ENCODE measurements around the gene LIN9. TPM values are rescaled to one million over a fixed set of nuclear protein-coding genes. Genes with fewer than 3 reads are reported as not detected.
A peak's percentile ranks its signal among the peaks of the same experiment; 100 is the strongest.
"Not testable (repeated sequence)": the region's sequence is repeated elsewhere in the genome, so short reads cannot be mapped to it uniquely, and the experiment has no call there.

LIN9 gene
- total RNA-seq = 10 to 100 TPM; 11.3 to 13.2 TPM

GRCh38 chr1:226308723-226309397, at the start of gene LIN9:
Gene LIN9 (minus strand): TSS chr1:226309164. CDS start chr1:226309139, 25 bp downstream.
- Mint-ChIP-seq H3K9me3 (no peaks in the 10 kb centered on the region), H3K27me3 (ENCODE audit: low read depth) (peaks cover 28% of the 10 kb centered on the region), H3K36me3 (ENCODE audit: insufficient read depth in 2 of 2) (no peaks in the 10 kb centered on the region), H3K27ac (peak within 1 kb of the TSS; percentile 90), H3K4me1 (ENCODE audit: low read depth) (peaks cover 28% of the 10 kb centered on the region), H3K4me3 (peak within 1 kb of the TSS; percentile 90)
- ATAC-seq (replicated peaks in 1 of 2) (peak; percentile 89 to 91), DNase-seq (peak; percentile 94 to 96)

- Mint-ChIP-seq H3K27ac (no peak overlapping the region), H3K9me3 (no peaks in the 10 kb centered on the region), H3K4me1 (ENCODE audit: low read depth) (no peaks in the 10 kb centered on the region), H3K36me3 (ENCODE audit: insufficient read depth in 2 of 2) (peaks cover 0 to 9% of the 10 kb centered on the region in 2 donors), H3K27me3 (ENCODE audit: low read depth) (no peaks in the 10 kb centered on the region), H3K4me3 (no peak overlapping the region)
- ATAC-seq (replicated peaks in 1 of 2) (no peak), DNase-seq (no peak)
These were observed 48.5 kb upstream of the LIN9 start for GRCh38 chr1:226357416-226357815.

DNA sequence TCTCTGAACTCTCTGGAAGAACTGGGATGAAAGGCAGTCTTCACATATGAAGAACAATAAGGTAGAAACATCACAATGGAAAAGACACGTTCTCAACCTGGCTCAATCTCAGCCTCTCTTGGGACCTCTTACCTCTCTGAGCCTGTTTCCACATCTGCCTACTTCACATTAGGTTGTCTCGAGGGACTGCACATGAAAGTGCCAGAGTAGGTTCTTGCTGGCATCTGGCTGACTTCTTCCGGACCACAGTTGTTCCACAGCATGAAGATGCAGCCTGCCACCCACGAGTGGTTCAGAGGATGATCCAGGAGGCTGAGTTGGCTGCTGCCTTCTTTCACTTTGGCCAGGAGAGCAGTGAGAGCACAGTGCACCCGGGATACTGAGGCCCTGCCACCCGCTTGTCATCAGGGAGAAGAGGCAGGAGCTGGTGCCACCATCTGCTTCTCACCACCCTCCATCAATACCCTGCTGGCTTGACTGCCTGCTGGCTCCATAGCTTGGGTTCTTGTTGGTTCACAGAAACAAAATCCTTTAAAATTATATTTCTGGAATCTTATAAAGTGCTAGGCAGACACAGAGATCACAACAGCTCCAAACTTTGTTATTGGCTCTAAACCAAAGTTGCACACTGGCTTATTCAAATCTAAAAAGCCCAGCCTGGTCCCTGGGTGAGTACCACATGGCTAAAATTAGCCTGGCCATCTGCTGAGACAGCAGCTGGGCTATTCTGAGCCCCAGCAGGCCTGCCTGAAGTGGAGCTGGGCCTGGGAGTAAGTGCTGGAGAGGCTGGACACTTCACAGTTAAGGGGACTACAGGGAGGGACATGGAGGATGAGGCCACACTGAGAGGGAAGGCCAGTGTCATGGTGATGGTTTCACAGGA, 46.9 kb upstream of the LIN9 start:
- H3K9me3 Mint-ChIP-seq = no peaks in the 10 kb centered on the region
- H3K27ac Mint-ChIP-seq = peak overlapping the region; percentile 5
- H3K36me3 Mint-ChIP-seq (ENCODE audit: insufficient read depth in 2 of 2) = peaks cover 0 to 7% of the 10 kb centered on the region in 2 donors
- DNase-seq (no peak), ATAC-seq (replicated peaks in 1 of 2) (no peak)
- H3K4me3 Mint-ChIP-seq = no peak overlapping the region
- no peaks in the 10 kb centered on the region for H3K27me3 Mint-ChIP-seq (ENCODE audit: low read depth)
- H3K4me1 Mint-ChIP-seq (ENCODE audit: low read depth) = no peaks in the 10 kb centered on the region

- Mint-ChIP-seq H3K4me1 (ENCODE audit: low read depth) (no peaks in the 10 kb centered on the region), H3K27ac (no peak overlapping the region), H3K27me3 (ENCODE audit: low read depth) (no peaks in the 10 kb centered on the region), H3K36me3 (ENCODE audit: insufficient read depth in 2 of 2) (peaks cover 0 to 7% of the 10 kb centered on the region in 2 donors), H3K4me3 (no peak overlapping the region), H3K9me3 (no peaks in the 10 kb centered on the region)
- ATAC-seq (replicated peaks in 1 of 2) (no peak), DNase-seq (no peak)
These were observed 46.1 kb upstream of the LIN9 start for GRCh38 chr1:226355016-226355415.

GRCh38 chr1:226353698-226354525, 44.9 kb upstream of the LIN9 start:
- no peaks in the 10 kb centered on the region for H3K27me3 Mint-ChIP-seq (ENCODE audit: low read depth)

GRCh38 chr1:226351709-226352108, 42.7 kb upstream of the LIN9 start:
- Mint-ChIP-seq H3K4me1 (ENCODE audit: low read depth) (no peaks in the 10 kb centered on the region), H3K27ac (no peak overlapping the region), H3K9me3 (no peaks in the 10 kb centered on the region), H3K36me3 (ENCODE audit: insufficient read depth in 2 of 2) (no peaks in the 10 kb centered on the region), H3K27me3 (ENCODE audit: low read depth) (no peaks in the 10 kb centered on the region), H3K4me3 (no peak overlapping the region)
- DNase-seq = no peak
- ATAC-seq (replicated peaks in 1 of 2) = no peak

More at GRCh38 chr1:226353698-226354525, 44.9 kb upstream of the LIN9 start:
- no peaks in the 10 kb centered on the region for H3K36me3 Mint-ChIP-seq (ENCODE audit: insufficient read depth in 2 of 2)
- H3K27ac Mint-ChIP-seq = no peak overlapping the region
- no peaks in the 10 kb centered on the region for H3K4me1 Mint-ChIP-seq (ENCODE audit: low read depth)
- no peaks in the 10 kb centered on the region for H3K9me3 Mint-ChIP-seq
- ATAC-seq (replicated peaks in 1 of 2) (no peak), DNase-seq (no peak)
- H3K4me3 Mint-ChIP-seq = no peak overlapping the region

GRCh38 chr1:226350519-226350865, 41.5 kb upstream of the LIN9 start:
- DNase-seq (no peak), ATAC-seq (replicated peaks in 1 of 2) (no peak)
- Mint-ChIP-seq H3K4me1 (ENCODE audit: low read depth) (no peaks in the 10 kb centered on the region), H3K27ac (no peak overlapping the region), H3K27me3 (ENCODE audit: low read depth) (no peaks in the 10 kb centered on the region), H3K9me3 (no peaks in the 10 kb centered on the region), H3K36me3 (ENCODE audit: insufficient read depth in 2 of 2) (no peaks in the 10 kb centered on the region), H3K4me3 (no peak overlapping the region)

- no peak for DNase-seq
- H3K9me3 Mint-ChIP-seq = no peaks in the 10 kb centered on the region
- no peaks in the 10 kb centered on the region for H3K36me3 Mint-ChIP-seq (ENCODE audit: insufficient read depth in 2 of 2)
- peak; percentile 21 to 22 for ATAC-seq (replicated peaks in 1 of 2)
- no peak overlapping the region for H3K27ac Mint-ChIP-seq
- H3K4me1 Mint-ChIP-seq (ENCODE audit: low read depth) = no peaks in the 10 kb centered on the region
- no peak overlapping the region for H3K4me3 Mint-ChIP-seq
- no peaks in the 10 kb centered on the region for H3K27me3 Mint-ChIP-seq (ENCODE audit: low read depth)
These were observed 41.0 kb upstream of the LIN9 start for GRCh38 chr1:226349801-226350518.

- Mint-ChIP-seq H3K4me3 (no peak overlapping the region), H3K27ac (no peak overlapping the region), H3K27me3 (ENCODE audit: low read depth) (no peaks in the 10 kb centered on the region), H3K9me3 (no peaks in the 10 kb centered on the region), H3K36me3 (ENCODE audit: insufficient read depth in 2 of 2) (no peaks in the 10 kb centered on the region), H3K4me1 (ENCODE audit: low read depth) (no peaks in the 10 kb centered on the region)
- no peak for DNase-seq
- ATAC-seq (replicated peaks in 1 of 2) = peak in 1 of 2 donors; percentile 17
These were observed 40.1 kb upstream of the LIN9 start for GRCh38 chr1:226349081-226349480.

DNA sequence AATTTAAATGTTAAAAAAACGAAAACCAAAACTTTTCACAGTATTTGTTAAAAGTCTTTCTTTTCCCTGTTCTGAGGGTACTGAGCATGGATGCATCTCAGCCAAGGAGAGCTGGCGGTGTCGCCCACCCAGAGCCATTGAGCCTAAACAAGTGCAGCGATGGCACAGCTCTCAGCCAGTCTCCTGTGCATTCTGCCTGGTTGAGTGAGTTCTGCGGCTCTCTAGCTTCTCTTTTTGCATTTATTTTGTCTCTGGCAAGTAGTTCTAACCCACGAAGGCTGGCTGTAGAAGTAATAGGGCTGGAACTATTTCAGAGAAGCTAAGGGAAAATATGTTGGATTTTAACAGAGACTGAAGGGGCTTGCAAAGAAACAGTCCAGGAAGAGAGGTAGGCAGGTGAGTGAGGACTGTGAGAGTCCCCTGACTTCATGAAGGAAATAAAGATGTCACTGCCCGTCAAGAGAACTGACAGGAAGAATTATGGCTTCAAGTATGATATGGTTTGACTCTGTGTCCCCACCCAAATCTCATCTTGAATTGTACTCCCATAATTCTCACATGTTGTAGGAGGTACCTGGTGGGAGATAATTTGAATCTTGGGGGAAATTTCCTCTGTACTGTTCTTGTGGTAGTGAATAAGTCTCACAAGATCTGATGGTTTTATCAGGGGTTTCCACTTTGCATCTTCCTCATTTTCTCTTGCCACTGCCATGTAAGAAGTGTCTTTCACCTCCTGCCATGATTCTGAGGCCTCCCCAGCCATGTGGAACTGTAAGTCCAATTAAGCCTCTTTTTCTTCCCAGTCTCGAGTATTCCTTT, 35.7 kb upstream of the LIN9 start:
- no peak overlapping the region for H3K4me3 Mint-ChIP-seq
- no peak for ATAC-seq (replicated peaks in 1 of 2)
- H3K27ac Mint-ChIP-seq = no peak overlapping the region
- peaks cover 4 to 8% of the 10 kb centered on the region in 2 donors for H3K9me3 Mint-ChIP-seq
- no peak for DNase-seq
- H3K4me1 Mint-ChIP-seq (ENCODE audit: low read depth) = no peaks in the 10 kb centered on the region
- peaks cover 3 to 7% of the 10 kb centered on the region in 2 donors for H3K36me3 Mint-ChIP-seq (ENCODE audit: insufficient read depth in 2 of 2)
- H3K27me3 Mint-ChIP-seq (ENCODE audit: low read depth) = no peaks in the 10 kb centered on the region

DNA sequence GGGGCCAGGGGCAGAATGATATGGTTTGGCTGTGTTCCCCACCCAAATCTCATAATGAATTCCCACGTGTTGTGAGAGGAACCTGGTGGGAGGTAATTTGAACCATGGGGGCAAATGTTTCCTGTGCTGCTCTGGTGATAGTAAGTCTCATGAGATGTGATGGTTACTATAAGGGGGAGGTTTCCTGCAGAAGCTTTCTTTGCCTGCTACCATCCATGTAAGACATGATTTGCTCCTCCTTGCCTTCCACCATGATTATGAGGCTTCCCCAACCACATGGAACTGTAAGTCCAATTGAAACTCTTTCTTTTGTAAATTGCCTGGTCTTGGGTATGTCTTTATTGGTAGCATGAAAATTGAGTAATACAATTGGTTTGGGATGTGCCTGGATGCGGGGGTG, 33.7 kb upstream of the LIN9 start:
- Mint-ChIP-seq H3K27me3 (ENCODE audit: low read depth) (no peaks in the 10 kb centered on the region), H3K36me3 (ENCODE audit: insufficient read depth in 2 of 2) (peaks cover 3 to 7% of the 10 kb centered on the region in 2 donors), H3K9me3 (peaks cover 4 to 8% of the 10 kb centered on the region in 2 donors), H3K4me3 (no peak overlapping the region), H3K27ac (no peak overlapping the region), H3K4me1 (ENCODE audit: low read depth) (peaks cover 5% of the 10 kb centered on the region)
- no peak for ATAC-seq (replicated peaks in 1 of 2)
- no peak for DNase-seq

GRCh38 chr1:226340111-226340510, 31.1 kb upstream of the LIN9 start:
- H3K27ac Mint-ChIP-seq; H3K36me3 Mint-ChIP-seq (ENCODE audit: insufficient read depth in 2 of 2); DNase-seq; ATAC-seq (replicated peaks in 1 of 2); H3K4me3 Mint-ChIP-seq; H3K9me3 Mint-ChIP-seq; H3K27me3 Mint-ChIP-seq (ENCODE audit: low read depth): not testable (repeated sequence)
- H3K4me1 Mint-ChIP-seq (ENCODE audit: low read depth) = peaks cover 12% of the 10 kb centered on the region
